Measurements from ENCODE around the gene MSI2. TPM values are rescaled to one million over a fixed set of nuclear protein-coding genes. Genes with fewer than 3 reads are reported as not detected.

MSI2 gene
- total and polyA plus RNA-seq, 2 experiments from 2014 or later, result 18.9 to 41.8 TPM

DNA sequence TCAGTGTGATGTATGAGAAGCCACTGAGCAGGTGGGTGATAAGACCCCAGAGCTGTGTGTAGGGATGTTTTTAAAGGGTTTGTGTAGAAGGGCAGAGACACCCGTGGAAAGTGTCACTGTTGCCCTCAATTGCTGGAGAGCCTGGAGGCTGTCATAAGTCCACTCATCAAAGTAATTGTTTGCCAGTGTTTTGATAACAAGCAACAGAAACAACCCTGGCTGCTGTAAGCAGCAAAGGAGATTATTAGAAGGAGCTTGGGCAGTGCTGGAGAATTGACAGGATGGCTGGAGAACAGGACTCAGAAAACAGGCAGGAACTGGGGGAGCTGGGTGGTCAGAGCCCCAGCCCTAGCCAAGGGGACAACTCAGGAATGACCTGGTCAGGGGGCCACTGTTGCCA lies 369.2 kb downstream of the MSI2 start (continued):
- no peak for TF ChIP-seq ZNF462 (CRISPR knock-in tag; IDR thresholded peaks at IDR 0.05)

DNA sequence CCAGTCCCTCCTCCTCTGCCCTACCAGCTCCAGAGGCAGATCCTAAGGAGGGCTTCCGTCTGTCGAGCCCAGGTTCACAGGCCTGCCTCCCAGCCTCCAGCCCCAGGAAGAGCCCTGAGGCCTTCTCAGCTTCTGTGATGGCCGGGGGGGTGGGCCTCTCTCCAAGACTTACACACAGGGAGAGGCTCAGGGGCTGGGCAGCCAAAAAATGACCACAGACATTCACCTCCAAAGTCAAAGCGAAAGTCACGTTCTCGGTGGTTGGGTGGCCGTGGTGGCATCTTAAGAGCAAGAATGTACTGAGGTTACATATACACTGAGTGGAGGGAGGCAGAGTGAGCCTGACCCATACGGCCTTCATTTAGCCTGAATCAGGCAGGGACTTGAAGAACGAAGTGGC lies 369.6 kb downstream of the MSI2 start:
- H3K27me3 Mint-ChIP-seq (ENCODE audit: insufficient read depth, low read depth, poor library complexity), result peaks cover 4% of the 10 kb centered on the region
- H2AFZ ChIP-seq, result no peak overlapping the region
- ATAC-seq (no peak), DNase-seq (ENCODE audit: low spot score) (no peak)
- no peak overlapping the region for H3K4me3 Mint-ChIP-seq
- no peaks in the 10 kb centered on the region for H4K20me1 ChIP-seq (replicated peaks; ENCODE audit: insufficient read depth)
- no peaks in the 10 kb centered on the region for H3F3A ChIP-seq (replicated peaks; ENCODE audit: low read depth)
- 0 out of 3 replicates have a peak, but pooled peaks cover 4% of the 10 kb centered on the region for H3K36me3 Mint-ChIP-seq (ENCODE audit: low read depth)
- no peaks in the 10 kb centered on the region for H3K9me3 Mint-ChIP-seq
- no peak overlapping the region for H3K4me2 ChIP-seq
- H3K9me2 ChIP-seq (ENCODE audit: insufficient read depth), result no peaks in the 10 kb centered on the region
- H3K4me1 Mint-ChIP-seq, result peaks cover 10% of the 10 kb centered on the region; the same call in 2 of the 3 replicates
- H3K27me3 ChIP-seq (ENCODE audit: insufficient read depth), result no peaks in the 10 kb centered on the region
- no peak overlapping the region for H3K27ac Mint-ChIP-seq
- H3K4me1 ChIP-seq (ENCODE audit: insufficient read depth), result no peaks in the 10 kb centered on the region
- H3K27ac ChIP-seq (ENCODE audit: low read depth), result no peak overlapping the region
- H3K4me3 ChIP-seq, result no peak overlapping the region
- H3K79me2 ChIP-seq (replicated peaks; ENCODE audit: insufficient read depth), result no peaks in the 10 kb centered on the region
- no peaks in the 10 kb centered on the region for H3K36me3 ChIP-seq (ENCODE audit: insufficient read depth)
- TF ChIP-seq ZNF462 (CRISPR knock-in tag; IDR thresholded peaks at IDR 0.05), result no peak
- no peak for TF ChIP-seq STAT1 (IDR thresholded peaks at IDR 0.05; ENCODE audit: unreplicated experiment)
- TF ChIP-seq ZNF114 (CRISPR knock-in tag; IDR thresholded peaks at IDR 0.05), result no peak
- TF ChIP-seq, protein P1, sequence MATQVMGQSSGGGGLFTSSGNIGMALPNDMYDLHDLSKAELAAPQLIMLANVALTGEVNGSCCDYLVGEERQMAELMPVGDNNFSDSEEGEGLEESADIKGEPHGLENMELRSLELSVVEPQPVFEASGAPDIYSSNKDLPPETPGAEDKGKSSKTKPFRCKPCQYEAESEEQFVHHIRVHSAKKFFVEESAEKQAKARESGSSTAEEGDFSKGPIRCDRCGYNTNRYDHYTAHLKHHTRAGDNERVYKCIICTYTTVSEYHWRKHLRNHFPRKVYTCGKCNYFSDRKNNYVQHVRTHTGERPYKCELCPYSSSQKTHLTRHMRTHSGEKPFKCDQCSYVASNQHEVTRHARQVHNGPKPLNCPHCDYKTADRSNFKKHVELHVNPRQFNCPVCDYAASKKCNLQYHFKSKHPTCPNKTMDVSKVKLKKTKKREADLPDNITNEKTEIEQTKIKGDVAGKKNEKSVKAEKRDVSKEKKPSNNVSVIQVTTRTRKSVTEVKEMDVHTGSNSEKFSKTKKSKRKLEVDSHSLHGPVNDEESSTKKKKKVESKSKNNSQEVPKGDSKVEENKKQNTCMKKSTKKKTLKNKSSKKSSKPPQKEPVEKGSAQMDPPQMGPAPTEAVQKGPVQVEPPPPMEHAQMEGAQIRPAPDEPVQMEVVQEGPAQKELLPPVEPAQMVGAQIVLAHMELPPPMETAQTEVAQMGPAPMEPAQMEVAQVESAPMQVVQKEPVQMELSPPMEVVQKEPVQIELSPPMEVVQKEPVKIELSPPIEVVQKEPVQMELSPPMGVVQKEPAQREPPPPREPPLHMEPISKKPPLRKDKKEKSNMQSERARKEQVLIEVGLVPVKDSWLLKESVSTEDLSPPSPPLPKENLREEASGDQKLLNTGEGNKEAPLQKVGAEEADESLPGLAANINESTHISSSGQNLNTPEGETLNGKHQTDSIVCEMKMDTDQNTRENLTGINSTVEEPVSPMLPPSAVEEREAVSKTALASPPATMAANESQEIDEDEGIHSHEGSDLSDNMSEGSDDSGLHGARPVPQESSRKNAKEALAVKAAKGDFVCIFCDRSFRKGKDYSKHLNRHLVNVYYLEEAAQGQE (IDR thresholded peaks at IDR 0.05; ENCODE audit: unreplicated experiment), result no peak

Data from GM23338 (cell line).